ENCODE data around the gene CYB561A3.

CYB561A3 gene

DNA sequence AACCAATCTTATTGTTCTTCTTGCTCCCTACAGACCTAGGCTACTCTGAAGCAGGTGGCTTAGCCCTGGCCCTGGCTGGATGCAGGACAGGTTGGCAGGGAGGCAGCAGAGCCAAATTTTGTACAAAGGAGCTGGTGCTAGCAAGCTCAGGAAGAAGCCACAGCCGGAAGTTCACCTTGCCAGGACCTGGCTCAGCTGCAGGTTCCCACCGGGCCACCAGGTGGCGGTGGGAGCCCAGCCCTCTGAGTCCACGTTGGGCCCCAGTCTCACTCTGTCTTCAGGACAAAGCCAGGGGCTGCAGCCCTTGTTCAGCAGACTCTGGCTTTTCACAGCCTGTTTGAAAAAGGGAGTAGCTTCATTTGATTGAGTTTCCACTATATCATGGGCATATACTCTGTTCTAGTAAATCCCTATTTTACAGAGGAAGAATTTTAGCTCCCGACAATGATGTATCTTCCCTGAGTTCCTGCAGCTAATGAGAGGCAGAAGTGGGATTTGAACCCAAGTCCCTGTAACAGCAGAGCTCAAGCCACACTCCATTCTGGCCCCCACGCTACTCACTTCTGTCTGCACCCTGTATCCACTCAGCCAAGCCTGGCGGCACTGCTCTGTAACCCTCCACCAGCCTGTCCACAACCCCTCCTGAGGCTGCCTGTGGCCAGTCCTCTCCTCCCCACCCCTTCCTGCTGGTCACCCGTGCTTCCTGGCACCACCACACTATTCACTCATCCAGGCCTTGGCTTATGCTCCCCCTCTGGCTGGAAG lies 25.3 kb downstream of the CYB561A3 start:
- DNase-seq (ENCODE audit: low spot score), result peak; percentile 74
- ChIA-PET CTCF (interaction anchor here (0.6 to 5.4 kb wide), 22 partner anchors 9 to 135 kb away, joined by 3 to 86 read pairs (median 4); partner anchors contain the start of genes CYB561A3, TMEM138 and TMEM216), POLR2A (ENCODE audit: low non-redundant PET) (interaction anchor here (1.2 to 1.7 kb wide), 2 partner anchors 25 to 49 kb away, joined by 6 to 11 read pairs; partner anchors contain the start of genes CYB561A3 and TMEM138)
- TF ChIP-seq, protein P1, sequence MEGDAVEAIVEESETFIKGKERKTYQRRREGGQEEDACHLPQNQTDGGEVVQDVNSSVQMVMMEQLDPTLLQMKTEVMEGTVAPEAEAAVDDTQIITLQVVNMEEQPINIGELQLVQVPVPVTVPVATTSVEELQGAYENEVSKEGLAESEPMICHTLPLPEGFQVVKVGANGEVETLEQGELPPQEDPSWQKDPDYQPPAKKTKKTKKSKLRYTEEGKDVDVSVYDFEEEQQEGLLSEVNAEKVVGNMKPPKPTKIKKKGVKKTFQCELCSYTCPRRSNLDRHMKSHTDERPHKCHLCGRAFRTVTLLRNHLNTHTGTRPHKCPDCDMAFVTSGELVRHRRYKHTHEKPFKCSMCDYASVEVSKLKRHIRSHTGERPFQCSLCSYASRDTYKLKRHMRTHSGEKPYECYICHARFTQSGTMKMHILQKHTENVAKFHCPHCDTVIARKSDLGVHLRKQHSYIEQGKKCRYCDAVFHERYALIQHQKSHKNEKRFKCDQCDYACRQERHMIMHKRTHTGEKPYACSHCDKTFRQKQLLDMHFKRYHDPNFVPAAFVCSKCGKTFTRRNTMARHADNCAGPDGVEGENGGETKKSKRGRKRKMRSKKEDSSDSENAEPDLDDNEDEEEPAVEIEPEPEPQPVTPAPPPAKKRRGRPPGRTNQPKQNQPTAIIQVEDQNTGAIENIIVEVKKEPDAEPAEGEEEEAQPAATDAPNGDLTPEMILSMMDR (conservative IDR thresholded peaks at IDR 0.05; ENCODE audit: low read depth), result peak; percentile 96
- H3K27ac ChIP-seq, result peak overlapping the region; percentile 84

DNA sequence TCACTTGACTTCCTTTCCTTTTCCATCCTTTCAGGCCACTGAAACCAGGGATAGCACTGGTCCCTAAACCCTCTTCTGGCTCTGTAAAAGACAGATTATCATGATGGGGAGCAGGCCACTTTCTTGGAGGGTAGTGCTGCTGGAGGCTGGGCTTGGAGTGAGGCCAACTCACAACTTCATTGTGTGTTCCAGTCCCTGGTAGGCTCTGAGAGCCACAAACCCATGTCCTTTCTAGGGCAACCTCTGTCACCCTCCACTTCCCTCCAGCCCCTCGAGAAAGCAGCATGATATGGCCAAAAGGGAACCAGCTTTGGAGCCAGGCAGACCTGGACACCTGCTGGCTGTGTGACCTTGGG lies 26.3 kb downstream of the CYB561A3 start:
- ChIA-PET POLR2A (ENCODE audit: low non-redundant PET) (no interaction called here), CTCF (interaction anchor here (0.6 to 5.4 kb wide), 3 partner anchors 47 to 100 kb away, joined by 7 to 86 read pairs (median 9); no protein-coding TSS in a partner anchor)
- H3K27ac ChIP-seq, result peak overlapping the region; percentile 84
- DNase-seq (ENCODE audit: low spot score), result no peak
- TF ChIP-seq, protein P1 (conservative IDR thresholded peaks at IDR 0.05; ENCODE audit: low read depth), result no peak

DNA sequence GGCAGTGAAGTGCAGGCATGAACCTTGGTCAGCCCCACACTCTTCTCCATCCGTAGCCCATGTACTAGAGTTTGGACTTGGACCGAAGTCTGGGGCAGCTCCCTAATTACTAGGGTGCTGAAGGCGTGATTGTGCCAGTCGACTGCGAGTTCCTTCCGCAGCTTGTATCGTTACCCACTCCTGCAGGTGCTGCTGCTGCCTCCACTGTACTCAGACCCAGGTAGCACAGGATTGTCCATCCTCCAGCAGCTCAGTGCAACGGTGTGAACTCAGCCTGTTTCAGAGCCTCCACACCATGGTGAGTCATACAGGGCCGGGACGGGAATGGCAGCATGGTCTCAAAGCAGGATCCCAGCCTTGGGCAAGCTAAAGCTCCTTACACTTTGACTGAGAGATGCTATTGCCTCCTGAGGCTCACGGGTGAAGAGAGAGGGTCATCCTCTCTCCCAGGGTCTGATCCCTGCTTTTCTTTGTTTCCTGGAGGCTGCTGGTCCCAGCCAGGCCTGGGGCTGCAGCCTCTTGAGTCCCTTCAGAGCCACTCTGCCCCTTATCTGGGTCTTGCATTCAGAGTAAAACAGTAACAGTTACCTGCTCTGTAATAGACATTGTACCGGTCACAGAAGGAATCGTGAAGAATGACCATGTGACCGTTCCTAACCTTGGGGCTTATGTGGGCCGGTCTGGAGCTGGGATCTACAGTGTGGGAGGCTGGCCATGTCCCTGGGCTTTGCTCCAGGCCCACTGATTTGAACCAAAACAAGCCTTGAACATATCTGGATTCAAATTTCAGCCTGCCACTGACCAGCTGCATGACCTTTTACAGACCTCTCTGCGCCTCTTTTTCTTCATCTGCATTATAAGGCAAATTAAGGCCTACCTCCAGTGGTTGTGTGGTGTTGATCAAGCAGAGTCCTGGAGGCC lies 27.0 kb downstream of the CYB561A3 start:
- CTCF ChIA-PET, result interaction anchor here (0.5 to 5.4 kb wide), 5 partner anchors 24 to 181 kb away, joined by 3 to 86 read pairs (median 4); no protein-coding TSS in a partner anchor
- DNase-seq (ENCODE audit: low spot score), result peak; percentile 51
- POLR2A ChIA-PET (ENCODE audit: low non-redundant PET), result interaction anchor here (1.0 to 1.2 kb wide), 2 partner anchors 28 to 47 kb away, joined by 3 to 4 read pairs; partner anchors contain the start of gene TMEM138
- H3K27ac ChIP-seq, result peak overlapping the region; percentile 84
- TF ChIP-seq, protein P1 (conservative IDR thresholded peaks at IDR 0.05; ENCODE audit: low read depth), result no peak

DNA sequence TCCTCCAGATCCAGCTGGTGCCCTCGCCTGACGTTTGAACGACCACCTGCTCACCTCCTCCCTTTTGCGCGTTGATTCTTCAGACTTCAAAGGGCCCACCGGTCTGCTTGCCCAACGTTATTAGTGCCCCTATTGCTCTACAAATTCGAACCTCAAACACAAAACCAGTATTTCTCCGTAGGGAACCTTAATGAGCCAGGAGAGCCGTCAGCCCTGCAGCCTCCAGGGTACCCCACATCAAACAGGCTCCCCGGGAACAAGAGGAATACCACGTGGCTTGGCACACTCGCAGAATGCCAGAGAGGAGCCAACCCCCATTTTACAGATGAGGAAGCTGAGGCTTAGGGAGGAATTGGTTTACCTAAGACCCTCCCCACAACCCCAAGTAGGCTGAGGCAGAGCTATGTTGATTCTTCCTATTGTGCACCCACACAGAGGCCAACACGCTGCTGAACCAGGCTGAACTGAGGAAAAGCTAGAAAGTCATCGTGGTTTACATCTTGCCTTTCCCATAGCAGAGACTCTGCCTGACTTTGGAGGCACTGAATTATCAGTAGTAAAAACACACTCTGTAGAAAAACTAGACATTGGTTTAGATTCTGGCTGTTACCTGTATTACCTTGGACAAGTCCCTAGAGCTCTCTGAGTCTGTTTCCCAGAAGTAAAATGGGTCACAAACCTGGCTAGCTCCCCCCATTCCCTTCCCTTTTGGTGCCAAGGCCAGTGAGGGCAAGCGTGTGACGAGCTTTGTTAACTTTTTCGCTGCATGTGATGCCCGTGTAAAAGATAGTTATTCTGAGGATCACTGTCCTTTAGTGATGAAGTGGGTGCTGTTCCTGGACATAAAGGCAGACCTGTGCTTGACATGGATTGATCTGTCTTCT lies 27.9 kb downstream of the CYB561A3 start:
- POLR2A ChIA-PET (ENCODE audit: low non-redundant PET), result interaction anchor here (1.0 to 1.2 kb wide), 2 partner anchors 29 to 48 kb away, joined by 3 to 4 read pairs; partner anchors contain the start of gene TMEM138
- CTCF ChIA-PET, result interaction anchor here (0.5 to 5.4 kb wide), 5 partner anchors 23 to 1322 kb away, joined by 3 to 86 read pairs (median 4); no protein-coding TSS in a partner anchor
- H3K27ac ChIP-seq, result peak overlapping the region; percentile 84
- TF ChIP-seq, protein P1 (conservative IDR thresholded peaks at IDR 0.05; ENCODE audit: low read depth), result no peak
- no peak for DNase-seq (ENCODE audit: low spot score)

DNA sequence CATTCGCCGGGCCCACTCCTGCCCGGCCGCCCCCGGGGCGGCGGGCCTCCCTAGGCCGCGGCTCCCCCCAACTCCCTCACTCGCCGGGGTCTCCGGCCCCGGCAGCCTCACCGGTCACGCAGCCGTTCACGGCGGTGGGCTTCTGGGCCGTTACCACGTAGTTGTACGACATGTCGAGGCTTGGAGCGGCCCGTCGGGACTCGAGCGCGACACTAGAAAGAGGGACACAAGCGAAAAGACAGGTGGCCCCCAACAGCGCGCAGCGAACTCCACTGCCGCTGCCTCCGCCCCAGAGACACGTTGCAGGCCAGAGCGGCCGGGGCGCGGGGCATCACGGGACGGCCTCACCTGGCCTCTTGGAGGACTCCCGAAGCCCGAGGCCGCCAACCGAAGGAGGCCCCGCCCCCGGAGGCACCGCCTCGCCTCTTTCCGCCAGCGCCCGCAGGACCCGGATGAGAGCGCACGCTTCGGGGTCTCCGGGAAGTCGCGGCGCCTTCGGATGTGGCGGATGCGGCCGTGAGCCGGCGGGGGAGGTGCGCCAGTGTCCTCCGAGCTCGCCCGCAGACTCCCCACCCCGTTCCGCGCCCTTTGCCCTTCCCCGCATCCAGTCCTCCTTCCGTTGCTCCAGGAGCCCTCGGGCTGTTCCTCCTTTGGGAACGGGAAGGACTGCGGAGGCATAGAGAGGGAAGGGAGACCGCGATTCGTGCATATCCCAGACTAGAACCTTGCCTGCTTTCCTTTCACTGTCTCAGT lies 28.7 kb downstream of the CYB561A3 start, which contains the start of the genes DDB1 and TKFC:
Gene DDB1 (minus strand): TSS at position 309 of the 753 bp plus-strand sequence. CDS start 137 bp downstream, at position 172.
Gene TKFC (plus strand): TSS at position 432 of the 753 bp plus-strand sequence. CDS start 1,501 bp downstream, outside the sequence.
- DNase-seq (ENCODE audit: low spot score), result peak; percentile 96
- POLR2A ChIA-PET (ENCODE audit: low non-redundant PET), result interaction anchor here (1.2 kb wide), 1 partner anchor 30 kb away, joined by 4 read pairs; the partner anchor contains the start of gene TMEM138
- CTCF ChIA-PET, result interaction anchor here (0.6 to 5.4 kb wide), 2 partner anchors 53 to 1323 kb away, joined by 5 to 86 read pairs; no protein-coding TSS in a partner anchor
- TF ChIP-seq, protein P1 (conservative IDR thresholded peaks at IDR 0.05; ENCODE audit: low read depth), result no peak
- peak within 1 kb of the TSS; percentile 84 for H3K27ac ChIP-seq
